Caki2 (cell line): ENCODE measurements around the gene TULP1. TPM values are rescaled to one million over a fixed set of nuclear protein-coding genes. Genes with fewer than 3 reads are reported as not detected.

ENCODE experiments used
- DNase-seq: peaks from one replicate; pipeline ENCODE4 v3.0.0-alpha.2; 2015; ENCODE audit warnings: low read depth
- in situ Hi-C: cut with HindIII; loops from 2 replicates; pipeline ENCODE4 v1.10.0; 2016; ENCODE audit warnings: low sequenced_read_pairs, low pct_unique_long_range_greater_than_20kb, mixed read lengths
- total RNA-seq: library from RNA; depleted of rRNA; stranded (reverse); fragments of >200 nt; shearing (Covaris generic); gene quantifications from 2 replicates; pipeline ENCODE4 v1.2.3, GENCODE V29; 2014; ENCODE audit warnings: low replicate concordance

TULP1 gene
- total RNA-seq, 1 experiment from 2014 or later, result not detected

DNA sequence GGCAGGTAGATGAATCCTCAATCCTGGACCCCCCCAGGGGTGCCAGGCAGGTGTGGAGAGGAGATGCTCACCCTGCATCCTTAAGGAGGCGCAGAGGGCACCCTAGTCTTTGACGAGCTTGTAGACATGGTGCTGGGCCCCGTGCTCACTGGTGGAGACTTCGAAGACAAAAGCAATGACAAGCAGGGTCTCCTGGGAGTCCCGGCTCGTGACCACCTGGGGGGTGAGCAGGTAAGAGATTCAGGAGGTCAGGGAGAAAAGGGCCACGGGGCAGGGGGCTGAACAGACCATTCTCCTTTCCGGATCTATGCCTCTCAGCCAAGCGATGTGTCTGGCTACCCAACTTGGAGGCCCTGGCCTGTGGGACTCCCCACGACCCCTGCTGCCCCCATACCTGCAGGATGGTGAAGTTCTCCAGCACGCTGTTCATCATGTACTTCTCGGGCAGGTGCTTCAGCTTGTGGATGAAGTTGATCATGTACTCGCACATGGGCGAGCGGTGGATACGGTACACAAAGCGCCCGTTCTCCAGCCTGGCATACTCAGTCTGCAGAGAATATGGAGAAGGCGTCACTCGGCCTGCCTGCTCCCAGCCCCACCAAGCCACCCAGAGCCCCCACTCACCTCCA, 37.6 kb downstream of the TULP1 start:
- in situ Hi-C loops, result no loop called here
- no peak for DNase-seq

DNA sequence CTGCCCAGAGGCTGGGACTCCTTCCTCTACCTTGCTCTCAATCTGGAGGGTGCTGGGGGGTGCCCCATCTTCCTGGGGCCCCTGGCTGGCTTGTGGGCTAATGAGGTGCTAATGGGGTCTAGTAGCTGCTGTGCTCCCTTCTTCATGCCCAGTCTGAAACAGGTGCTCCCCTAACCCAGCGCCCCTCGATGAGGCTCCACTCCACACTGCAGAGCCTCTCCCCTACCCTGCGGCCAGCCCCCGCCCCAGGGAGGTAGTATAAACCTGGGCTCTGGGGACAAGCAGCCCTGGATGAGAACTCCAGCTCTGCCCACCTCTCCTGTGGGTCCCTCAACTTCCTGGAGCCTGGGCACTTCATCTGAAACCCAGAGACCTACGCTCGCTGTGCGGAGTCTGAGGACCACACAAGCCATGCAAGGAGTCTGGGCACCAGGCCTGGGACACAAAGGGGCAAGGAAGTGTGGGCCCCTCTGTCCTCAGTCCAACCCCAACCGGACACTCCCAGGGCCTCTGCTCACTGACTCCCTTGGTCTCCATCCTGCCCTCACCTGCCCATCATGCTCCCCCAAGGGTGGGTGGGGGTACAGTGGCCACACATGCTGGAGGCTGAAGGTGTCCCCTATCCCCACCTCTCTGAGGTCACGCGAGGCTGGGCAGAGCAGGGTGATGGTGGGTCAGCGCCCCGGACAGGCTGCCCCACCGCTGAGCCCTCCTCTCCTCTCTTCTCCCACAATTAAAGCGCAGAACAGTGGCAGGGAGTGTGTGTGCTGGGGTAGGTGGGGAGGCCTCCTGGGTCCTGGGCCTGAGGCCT, 38.4 kb downstream of the TULP1 start:
- in situ Hi-C loops, result no loop called here

DNA sequence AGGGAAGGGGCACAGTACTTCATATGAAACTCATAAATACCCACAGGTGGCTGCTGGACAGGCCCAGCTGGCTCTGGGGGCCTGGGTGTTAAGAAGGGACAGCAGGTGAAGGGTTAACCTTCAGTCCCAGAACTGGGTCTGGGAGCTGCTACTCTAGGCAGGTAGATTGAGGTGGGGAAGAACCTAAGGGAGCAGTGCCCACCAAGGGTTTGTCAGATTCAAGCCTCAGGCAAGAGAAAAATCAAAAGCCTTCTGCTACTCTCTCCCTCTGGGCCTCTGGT, 38.9 kb downstream of the TULP1 start:
- in situ Hi-C loops, result no loop called here
- DNase-seq, result no peak

More for the DNA sequence above, 38.4 kb downstream of the TULP1 start:
- DNase-seq, result no peak

DNA sequence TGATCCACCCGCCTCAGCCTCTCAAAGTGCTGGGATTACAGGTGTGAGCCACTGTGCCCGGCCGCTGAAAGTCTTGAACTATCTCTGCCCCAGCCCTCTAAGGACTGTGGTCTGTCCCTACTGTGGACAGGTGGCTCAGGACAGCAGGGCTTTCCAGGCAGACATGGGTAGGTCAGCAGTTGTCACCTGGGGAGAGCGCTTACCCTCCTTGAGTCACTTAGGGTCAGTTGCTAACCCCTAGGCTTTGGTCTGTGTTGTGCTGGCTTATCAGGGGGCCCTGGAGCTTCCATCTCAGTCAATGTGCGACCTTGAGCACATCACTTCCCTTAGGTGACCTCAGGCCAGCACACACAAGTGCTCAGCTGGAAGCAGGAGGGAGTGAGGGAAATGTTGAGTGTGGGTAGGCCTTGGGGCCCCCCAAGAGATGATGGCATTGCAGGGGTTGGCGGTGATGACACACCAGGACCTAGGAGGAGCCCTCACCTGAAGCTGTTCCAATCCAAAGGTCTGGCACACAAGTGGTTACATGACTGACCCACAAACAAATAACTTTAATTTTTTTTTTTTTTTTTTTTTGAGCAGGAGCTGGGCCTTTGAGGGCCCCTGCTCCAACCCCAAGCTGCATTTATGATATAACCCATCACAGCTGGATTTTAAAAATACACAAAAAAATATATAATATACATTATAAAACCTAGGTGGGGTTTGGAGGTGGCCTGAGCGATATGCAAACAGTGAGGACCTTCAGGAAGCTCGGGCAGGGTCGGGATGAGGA, 39.4 kb downstream of the TULP1 start:
- no peak for DNase-seq
- in situ Hi-C loops, result no loop called here

DNA sequence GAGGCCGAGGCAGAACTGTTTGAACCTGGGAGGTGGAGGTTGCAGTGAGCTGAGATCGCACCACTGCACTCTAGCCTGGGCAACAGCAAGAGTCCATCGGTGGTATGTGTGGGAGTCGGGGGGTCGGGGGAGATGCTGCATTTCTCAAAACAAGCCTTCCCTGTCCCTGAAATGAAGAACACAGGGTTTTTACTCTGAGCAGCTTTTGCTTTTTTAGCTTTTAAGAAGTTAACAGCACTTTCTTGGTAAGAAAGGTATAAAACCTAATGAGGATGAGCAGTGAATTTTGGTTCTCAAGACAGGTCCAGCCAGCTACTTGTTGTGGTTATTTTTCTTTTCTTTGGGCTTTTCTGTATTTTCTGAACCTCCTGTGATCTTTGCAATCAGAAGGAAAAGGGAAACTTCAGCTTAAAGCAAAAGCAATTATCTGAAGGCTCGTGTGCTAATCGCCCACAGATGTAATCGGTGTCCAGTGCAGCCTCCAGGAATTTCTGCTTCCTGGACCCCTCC, 40.8 kb downstream of the TULP1 start:
- in situ Hi-C loops, result no loop called here
- no peak for DNase-seq

DNA sequence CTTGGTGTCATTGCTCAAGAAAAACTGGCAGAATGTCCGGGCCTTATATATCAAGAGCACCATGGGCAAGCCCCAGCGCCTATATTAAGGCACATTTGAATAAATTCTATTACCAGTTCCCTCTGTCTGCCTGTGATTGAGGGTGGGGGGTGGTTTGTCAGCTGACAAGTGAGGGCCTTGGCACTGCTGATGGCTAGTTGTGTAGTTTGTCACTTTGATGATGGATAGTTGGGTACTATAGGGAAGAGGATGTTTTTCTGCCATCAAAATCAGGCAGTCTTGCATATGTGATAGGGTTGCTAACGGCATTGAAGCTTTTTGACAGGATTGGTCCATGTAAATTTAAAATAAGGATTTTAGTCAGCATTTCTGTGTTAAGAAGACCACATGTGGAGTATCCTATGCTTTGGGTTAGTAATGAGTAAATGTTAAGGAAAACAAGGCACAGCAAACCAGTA, 42.0 kb downstream of the TULP1 start:
- in situ Hi-C loops, result no loop called here
- no peak for DNase-seq

DNA sequence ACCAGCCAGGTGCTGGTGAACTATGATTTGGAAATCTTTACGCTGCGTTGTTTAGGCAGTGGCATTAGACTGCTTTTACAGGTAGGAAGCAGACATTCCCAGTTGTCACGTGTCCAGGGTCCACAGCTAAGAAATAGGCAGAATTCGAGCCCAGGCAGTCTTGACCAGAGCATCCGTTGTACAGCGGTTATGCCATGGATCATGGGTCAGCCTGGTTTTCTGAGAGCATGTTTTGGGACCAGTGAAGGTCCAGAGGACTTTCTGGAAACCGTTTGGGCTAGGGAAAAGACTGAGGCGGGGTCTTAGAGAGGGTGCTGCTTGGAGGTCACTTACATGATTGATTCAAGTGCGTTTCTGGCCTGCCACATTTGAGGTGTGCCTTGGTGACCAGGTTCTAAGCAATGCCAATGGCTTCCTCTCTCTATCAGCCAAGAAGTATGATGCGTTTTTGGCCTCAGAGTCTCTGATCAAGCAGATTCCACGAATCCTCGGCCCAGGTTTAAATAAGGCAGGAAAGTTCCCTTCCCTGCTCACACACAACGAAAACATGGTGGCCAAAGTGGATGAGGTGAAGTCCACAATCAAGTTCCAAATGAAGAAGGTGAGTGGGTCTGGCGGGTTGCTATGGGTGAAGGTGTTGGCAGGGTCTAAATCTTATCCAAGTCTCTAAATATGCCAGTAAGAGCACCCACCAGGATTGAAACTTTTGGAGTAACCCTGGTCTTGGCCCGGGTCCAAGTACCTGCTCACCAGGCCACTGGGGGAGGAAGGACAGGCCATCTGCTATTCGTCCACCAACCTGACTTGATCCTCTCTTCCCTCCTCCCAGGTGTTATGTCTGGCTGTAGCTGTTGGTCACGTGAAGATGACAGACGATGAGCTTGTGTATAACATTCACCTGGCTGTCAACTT, 42.7 kb downstream of the TULP1 start:
- in situ Hi-C loops, result no loop called here
- no peak for DNase-seq

DNA sequence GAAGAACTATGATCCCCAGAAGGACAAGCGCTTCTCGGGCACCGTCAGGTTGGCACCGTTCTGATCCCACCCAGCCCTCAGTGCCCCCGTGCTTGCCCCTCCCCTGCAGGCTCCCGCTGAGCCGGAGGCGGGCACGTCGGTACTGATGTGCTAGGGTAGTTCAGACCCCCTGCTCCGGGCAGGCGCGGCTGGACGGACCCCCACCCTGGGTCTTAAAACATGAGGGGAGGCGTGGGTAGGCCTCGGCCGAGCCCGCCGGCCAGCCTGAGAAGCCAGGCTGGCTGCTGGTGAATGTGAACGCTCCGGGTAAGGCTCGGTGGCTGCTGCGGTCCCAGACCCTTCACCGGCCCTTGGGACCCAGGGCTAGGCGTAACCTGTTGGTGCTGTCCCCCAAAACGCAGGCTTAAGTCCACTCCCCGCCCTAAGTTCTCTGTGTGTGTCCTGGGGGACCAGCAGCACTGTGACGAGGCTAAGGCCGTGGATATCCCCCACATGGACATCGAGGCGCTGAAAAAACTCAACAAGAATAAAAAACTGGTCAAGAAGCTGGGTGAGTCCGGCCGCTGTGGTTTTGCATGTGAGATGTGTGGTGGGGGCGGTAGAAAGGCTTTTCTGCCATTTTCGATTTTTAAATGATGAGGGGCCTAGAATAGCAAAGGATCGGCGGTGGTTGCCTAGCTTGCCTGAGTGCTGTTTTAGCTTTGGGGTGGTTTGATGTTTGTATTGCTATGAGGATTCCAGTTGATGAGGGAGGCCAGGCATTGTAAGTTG, 43.5 kb downstream of the TULP1 start:
- no peak for DNase-seq
- in situ Hi-C loops, result no loop called here

DNA sequence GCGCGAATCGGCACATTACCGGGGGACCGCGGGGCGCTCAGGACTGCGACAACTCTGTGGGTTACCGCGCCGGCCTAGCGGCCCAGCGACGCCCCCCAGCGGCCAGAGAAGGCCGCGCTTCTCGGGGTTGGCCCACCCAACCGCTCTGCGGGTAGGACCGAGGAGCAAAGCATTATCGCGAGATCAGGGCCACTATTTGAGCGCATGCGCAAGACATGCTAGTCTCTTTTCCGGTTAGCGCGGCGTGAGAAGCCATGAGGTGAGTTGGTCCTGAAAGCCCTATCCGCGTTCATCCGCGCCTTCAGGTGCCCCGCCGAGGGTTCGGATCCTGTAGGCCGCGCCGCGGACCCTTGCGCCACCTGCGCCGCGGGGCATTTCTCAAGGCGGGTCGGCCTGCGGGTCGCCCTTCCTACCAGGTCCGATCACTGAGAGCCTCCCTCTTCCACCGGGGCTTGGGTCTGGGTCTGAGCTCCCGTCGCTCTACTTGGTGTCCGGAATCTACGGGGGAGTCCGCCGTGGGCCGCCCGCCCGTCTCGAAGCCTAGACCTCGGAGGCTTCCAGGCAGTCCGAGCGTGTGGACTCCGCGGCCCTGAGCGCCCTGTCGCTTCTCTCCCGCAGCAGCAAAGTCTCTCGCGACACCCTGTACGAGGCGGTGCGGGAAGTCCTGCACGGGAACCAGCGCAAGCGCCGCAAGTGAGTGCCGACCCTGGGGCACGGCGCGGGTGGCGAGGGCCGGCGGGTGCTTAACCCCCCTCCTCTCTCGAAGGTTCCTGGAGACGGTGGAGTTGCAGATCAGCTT, 44.3 kb downstream of the TULP1 start, which contains the start of gene RPL10A:
RPL10A (plus strand) TSS at position 221 of the 799 bp plus-strand sequence; CDS start at position 255, 34 bp downstream.
- in situ Hi-C loops, result no loop called here
- peak; percentile 88 for DNase-seq

DNA sequence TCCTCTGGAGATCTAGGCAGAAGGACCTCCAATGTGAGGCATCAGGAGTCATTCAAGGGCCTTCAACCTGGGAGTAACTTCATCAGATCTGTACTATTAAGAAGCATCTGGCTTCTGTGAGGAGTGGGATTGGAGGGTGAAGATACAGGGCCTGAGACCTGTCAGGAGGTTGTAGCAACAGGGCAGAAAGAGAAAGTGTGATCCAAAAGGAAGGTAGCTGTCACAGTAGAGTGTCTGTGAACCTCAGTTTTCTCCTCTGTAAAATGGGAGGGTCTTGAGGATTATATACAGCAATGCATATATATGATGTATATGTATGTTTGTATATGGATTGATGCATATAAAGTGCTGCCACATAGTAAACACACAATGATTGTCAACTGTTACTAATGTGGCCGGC, 47.0 kb downstream of the TULP1 start:
- in situ Hi-C loops, result no loop called here
- no peak for DNase-seq

DNA sequence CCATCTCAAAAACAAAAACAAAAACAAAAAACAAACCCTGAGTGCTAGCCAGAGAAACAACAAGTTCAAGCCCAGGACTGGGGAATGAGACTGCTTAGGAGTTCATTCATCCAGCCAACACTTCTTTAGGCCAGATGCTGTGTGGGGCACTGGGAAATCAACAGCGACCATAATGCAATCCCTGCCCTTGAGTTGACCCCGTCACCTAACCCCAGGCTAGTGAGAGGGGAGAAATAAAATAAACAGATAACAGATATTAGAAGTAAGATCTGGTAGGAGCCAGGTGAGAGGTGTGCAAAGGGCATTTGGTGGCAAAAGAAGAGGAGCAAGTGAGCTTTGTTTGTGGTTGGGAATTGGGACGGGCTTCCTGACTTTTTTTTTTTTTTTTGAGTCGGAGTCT, 49.4 kb downstream of the TULP1 start:
- in situ Hi-C loops, result no loop called here
- DNase-seq, result no peak

DNA sequence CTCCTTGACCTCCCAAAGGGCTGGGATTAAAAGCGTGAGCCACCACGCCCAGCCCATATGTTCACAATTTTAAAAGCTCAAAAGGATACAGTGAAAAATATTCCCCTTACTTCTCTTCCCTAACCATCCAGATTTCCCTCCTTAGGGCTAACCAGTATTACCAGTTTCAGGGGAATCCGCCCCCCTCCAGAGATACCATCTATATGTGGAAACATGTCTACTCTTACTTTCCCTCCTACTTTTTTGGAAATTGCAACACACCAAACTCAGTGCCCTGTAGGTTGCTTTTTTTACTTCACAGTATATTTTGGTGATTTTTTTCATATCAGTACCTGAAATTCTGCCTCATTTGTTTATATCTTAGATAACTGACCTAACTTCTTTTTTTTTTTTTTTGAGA, 51.4 kb downstream of the TULP1 start:
- no peak for DNase-seq
- in situ Hi-C loops, result no loop called here

DNA sequence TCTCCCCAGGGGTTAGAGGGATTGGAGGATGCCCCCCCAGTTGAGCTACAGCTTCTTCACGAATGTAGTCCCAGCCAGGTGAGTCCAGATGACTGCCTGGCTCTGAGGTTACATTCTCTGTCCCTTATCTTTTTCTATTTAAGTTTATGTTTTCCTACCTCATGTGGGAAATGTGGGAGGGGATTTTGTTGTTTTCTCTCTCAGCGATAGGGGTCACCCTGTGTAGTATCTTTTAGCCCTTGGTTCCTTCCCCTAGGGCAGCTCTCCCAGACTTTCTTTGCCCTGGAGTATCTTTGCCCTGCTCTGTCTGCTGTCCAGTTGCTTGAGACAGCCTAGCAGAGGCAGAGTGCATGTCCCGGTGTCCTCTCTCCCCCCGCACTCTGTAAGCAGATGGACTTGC, 54.8 kb downstream of the TULP1 start:
- in situ Hi-C loops, result no loop called here
- DNase-seq, result no peak

DNA sequence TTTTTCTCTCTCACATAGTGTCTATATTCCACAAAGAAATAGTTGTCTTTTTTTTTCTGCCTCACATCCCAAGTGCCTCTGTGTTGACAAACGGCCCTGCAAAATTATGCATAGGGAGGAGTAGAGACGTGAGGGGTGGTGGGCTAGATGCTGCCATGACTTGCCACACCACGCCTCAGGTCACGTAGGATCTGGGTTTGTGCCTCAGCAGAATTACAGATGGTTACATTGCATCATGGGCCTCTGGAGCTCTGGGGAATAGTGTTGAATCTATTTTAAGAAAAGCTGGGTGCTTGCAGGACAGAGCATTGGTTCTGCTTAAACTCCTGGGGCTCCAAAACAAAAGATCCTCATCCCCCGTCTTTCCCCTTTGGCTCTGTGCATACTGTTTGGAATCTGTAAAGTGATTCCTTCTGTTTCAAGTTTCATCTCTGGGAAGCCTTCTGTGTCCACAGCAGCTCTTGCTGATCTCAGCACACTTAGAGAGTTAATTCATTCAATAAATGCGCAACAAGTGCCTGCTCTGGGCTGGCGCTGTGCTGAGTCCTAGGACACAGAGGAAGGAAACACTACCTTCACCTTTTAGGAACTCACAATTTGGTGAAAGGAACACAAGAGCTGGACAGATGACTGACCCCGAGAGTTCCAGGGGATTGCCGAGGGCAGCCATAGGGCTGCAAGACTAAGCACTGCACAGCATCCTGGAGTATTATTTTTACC, 58.1 kb downstream of the TULP1 start:
- in situ Hi-C loops, result no loop called here
- DNase-seq, result no peak

DNA sequence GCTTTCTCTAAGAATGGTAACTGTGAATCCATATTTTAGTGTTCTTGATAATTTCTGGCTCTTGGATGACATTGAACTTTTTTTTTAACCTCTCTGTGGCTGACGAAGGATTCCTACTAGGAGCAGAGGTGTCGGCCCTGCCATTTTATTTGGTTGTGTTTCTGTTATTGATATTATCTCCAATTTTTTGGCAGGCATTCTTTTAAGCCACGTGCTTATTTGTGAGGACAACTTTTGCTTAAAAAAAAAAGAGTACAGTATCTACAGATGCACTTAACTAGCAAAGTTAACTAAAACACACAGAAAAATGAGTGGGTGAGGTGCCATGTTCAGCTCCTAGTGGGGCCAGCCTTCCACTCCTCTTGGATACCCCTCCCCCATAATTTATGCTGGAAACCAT, 59.5 kb downstream of the TULP1 start:
- DNase-seq, result no peak
- in situ Hi-C loops, result no loop called here
